HG02981 (cell line): ENCODE results near the gene PCDHB3.
"Not testable (repeated sequence)": the region's sequence is repeated elsewhere in the genome, so short reads cannot be mapped to it uniquely, and the experiment has no call there.

Source experiments
- ATAC-seq: cut with Tn5 transposase; IDR thresholded peaks from one replicate; pipeline ENCODE4 v1.9.1; 2021; ENCODE audit warnings: mild to moderate bottlenecking, moderate library complexity; ENCODE audit not compliant: unreplicated experiment

The PCDHB3 gene

GRCh38 chr5:141135718-141136266, 35.5 kb downstream of the PCDHB3 start:
- no peak for ATAC-seq

GRCh38 chr5:141137346-141137745, 37.1 kb downstream of the PCDHB3 start:
- not testable (repeated sequence) for ATAC-seq

- ATAC-seq: no peak
Observed at GRCh38 chr5:141149812-141150211, 49.5 kb downstream of the PCDHB3 start, which contains the start of gene PCDHB6. Gene PCDHB6 (plus strand): TSS chr5:141150057. CDS start chr5:141150258, 201 bp downstream.

- no peak for ATAC-seq
Observed at GRCh38 chr5:141150224-141150992, 50.1 kb downstream of the PCDHB3 start.

- ATAC-seq: no peak
Observed at GRCh38 chr5:141150993-141151325, 50.7 kb downstream of the PCDHB3 start.

- not testable (repeated sequence) for ATAC-seq
Observed at GRCh38 chr5:141151632-141152031, 51.4 kb downstream of the PCDHB3 start.

GRCh38 chr5:141152096-141152495, 51.8 kb downstream of the PCDHB3 start:
- not testable (repeated sequence) for ATAC-seq
